ENCODE results near the gene PSKH1.

GRCh38 chr16:67881621-67882161, 11.4 kb upstream of the PSKH1 start:
- TF ChIP-seq POLR2A (IDR thresholded peaks at IDR 0.05) = no peak
- TF ChIP-seq, protein P1, sequence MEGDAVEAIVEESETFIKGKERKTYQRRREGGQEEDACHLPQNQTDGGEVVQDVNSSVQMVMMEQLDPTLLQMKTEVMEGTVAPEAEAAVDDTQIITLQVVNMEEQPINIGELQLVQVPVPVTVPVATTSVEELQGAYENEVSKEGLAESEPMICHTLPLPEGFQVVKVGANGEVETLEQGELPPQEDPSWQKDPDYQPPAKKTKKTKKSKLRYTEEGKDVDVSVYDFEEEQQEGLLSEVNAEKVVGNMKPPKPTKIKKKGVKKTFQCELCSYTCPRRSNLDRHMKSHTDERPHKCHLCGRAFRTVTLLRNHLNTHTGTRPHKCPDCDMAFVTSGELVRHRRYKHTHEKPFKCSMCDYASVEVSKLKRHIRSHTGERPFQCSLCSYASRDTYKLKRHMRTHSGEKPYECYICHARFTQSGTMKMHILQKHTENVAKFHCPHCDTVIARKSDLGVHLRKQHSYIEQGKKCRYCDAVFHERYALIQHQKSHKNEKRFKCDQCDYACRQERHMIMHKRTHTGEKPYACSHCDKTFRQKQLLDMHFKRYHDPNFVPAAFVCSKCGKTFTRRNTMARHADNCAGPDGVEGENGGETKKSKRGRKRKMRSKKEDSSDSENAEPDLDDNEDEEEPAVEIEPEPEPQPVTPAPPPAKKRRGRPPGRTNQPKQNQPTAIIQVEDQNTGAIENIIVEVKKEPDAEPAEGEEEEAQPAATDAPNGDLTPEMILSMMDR (IDR thresholded peaks at IDR 0.05) = no peak

Data from testis (tissue), 2 donors.